SHP77 treated with DMSO at 0.1 percent for 48 hours (cell line): ENCODE measurements around the gene FOXP4.
A peak's percentile ranks its signal among the peaks of the same experiment; 100 is the strongest.

ENCODE experiments used
- DNase-seq: peaks from one replicate; lab custom pipeline; 2025; lab: John Stamatoyannopoulos, UW

The FOXP4 gene

GRCh38 chr6:41545703-41546474 lies at the start of gene FOXP4:
Gene FOXP4 (plus strand): TSS chr6:41546381. CDS start chr6:41565761, 19,380 bp downstream.
- peak; percentile 56 for DNase-seq

- no peak for DNase-seq
Observed at GRCh38 chr6:41497573-41497972, 48.6 kb upstream of the FOXP4 start.

- DNase-seq: no peak
Observed at GRCh38 chr6:41497994-41498393, 48.2 kb upstream of the FOXP4 start.

GRCh38 chr6:41498968-41499599 lies 47.1 kb upstream of the FOXP4 start:
- DNase-seq: no peak

- no peak for DNase-seq
Observed at GRCh38 chr6:41500561-41500960, 45.6 kb upstream of the FOXP4 start.

- DNase-seq: no peak
Observed at GRCh38 chr6:41502566-41502916, 43.6 kb upstream of the FOXP4 start.

- DNase-seq: no peak
Observed at GRCh38 chr6:41502917-41503671, 43.1 kb upstream of the FOXP4 start.

- no peak for DNase-seq
Observed at GRCh38 chr6:41503827-41504465, 42.2 kb upstream of the FOXP4 start.

GRCh38 chr6:41504466-41505121 lies 41.6 kb upstream of the FOXP4 start:
- no peak for DNase-seq

- no peak for DNase-seq
Observed at GRCh38 chr6:41505122-41506049, 40.8 kb upstream of the FOXP4 start.

GRCh38 chr6:41508479-41508878 lies 37.7 kb upstream of the FOXP4 start:
- no peak for DNase-seq

- no peak for DNase-seq
Observed at GRCh38 chr6:41509580-41509979, 36.6 kb upstream of the FOXP4 start.

GRCh38 chr6:41511443-41512060 lies 34.6 kb upstream of the FOXP4 start:
- no peak for DNase-seq

GRCh38 chr6:41512146-41512701 lies 34.0 kb upstream of the FOXP4 start:
- DNase-seq: no peak

GRCh38 chr6:41515995-41516394 lies 30.2 kb upstream of the FOXP4 start:
- DNase-seq: no peak

GRCh38 chr6:41518118-41518517 lies 28.1 kb upstream of the FOXP4 start:
- DNase-seq: no peak

GRCh38 chr6:41519305-41519744 lies 26.9 kb upstream of the FOXP4 start:
- no peak for DNase-seq

GRCh38 chr6:41519745-41520699 lies 26.2 kb upstream of the FOXP4 start:
- DNase-seq: no peak
